Metanephros (tissue), 1 donor: ENCODE data around the gene TPR. TPM values are rescaled to one million over a fixed set of nuclear protein-coding genes. Genes with fewer than 3 reads are reported as not detected.

Source experiments
- total RNA-seq: library from RNA; depleted of rRNA; stranded (reverse); fragments of >200 nt; gene quantifications from one replicate; pipeline ENCODE4 v1.2.3, GENCODE V29; 2014

The TPR gene
- 105 TPM for total RNA-seq

DNA sequence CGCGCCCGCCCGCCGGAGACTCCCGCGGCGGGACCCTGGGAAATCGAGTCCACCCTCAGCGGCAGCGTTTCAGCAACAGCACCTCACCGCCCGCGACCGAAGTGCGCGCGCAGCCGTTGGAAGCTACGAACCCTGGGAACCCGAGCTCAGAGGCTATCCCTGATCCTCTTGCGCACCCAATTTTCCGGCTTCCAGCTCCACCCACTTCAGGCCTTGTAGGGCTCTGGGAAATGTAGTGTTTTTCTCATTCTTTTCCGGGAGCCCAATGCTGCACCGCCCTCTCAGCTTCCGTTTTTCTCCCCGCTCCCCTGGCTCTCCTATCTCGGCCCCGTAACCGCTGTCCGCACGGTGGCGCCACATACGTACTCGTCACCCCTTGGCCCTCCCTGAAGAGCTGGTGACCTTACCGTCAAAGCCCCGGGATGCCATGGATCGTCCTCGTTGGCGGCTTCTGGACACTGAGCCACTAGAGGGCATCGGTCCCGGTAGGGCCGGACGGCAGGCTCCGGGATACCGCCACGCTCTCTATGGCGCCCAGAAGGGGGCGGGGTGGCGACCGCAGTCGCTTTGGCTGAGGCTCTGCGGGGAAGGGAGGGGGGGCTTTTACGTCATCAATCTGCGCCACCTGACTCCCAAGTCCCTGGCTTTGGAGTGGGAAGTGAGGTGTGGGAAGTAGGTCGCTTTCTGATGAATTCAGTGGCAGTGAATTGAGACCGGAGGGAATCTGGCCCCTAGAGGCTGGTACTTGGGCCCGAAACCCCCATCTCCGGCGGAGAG, at the start of gene TPR, which contains the start of gene ODR4:
TPR (minus strand) TSS at position 102 of the 777 bp plus-strand sequence. CDS start 225 bp downstream, outside the sequence.
ODR4 (plus strand) TSS at position 687 of the 777 bp plus-strand sequence. CDS start 3,948 bp downstream, outside the sequence.

DNA sequence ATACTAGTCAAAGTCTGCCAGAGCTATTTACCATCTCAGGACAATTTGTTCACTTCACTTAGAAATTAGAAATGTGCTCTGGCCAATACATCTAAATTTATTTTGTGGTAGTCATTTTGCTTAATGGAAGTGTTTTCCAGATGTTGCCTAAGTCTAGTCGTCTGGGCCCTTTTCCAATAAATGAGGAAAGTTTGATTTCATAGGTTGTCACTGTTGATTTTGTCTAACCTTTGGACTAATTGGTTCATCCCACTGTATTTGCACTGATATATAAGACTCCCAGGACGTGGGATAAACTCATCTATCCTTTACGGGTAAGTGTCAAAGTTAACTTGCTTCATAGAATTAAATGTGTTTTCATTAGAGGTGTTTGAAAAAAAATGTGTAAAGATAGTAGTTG, 79.1 kb downstream of the TPR start, which contains the start of gene PRG4:
PRG4 (plus strand) TSS at position 300 of the 400 bp plus-strand sequence.

Other genes with a start within 250 kb of the TPR start
- gene PRG4, start 79.0 kb downstream of the TPR start, total RNA-seq: 0.06 TPM
- gene ODR4, start 585 bp upstream of the TPR start, total RNA-seq: 19.7 TPM
- not detected for gene PDC, start 85.9 kb upstream of the TPR start, total RNA-seq